HEK293 (cell line): ENCODE results near the gene C19orf33.

Experiments
- CTCF ChIP-seq: fragments of 450-650 bp; formaldehyde crosslinking; IDR thresholded peaks from 2 replicates; pipeline ENCODE4 v1.5.1; 2016; ENCODE audit warnings: missing biosample characterization, missing genetic modification characterization
- GLI2 ChIP-seq: fragments of 450-650 bp; formaldehyde crosslinking; IDR thresholded peaks from 2 replicates; pipeline ENCODE4; 2017; ENCODE audit warnings: missing biosample characterization, missing genetic modification characterization, low read depth, borderline replicate concordance
- HOXC10 ChIP-seq: sonication (generic); formaldehyde crosslinking; IDR thresholded peaks from 2 replicates; pipeline ENCODE4 v1.8.1; 2023; ENCODE audit warnings: mild to moderate bottlenecking, missing genetic modification reagents
- ZBTB49 ChIP-seq: fragments of 450-650 bp; formaldehyde crosslinking; IDR thresholded peaks from 2 replicates; pipeline ENCODE4 v1.5.1; 2016; ENCODE audit warnings: missing biosample characterization, missing genetic modification characterization, low read depth
- ZNF112 ChIP-seq: fragments of 450-650 bp; formaldehyde crosslinking; IDR thresholded peaks from 2 replicates; pipeline ENCODE4 v1.5.0; 2017; ENCODE audit warnings: missing biosample characterization, missing genetic modification characterization
- ZNF140 ChIP-seq: fragments of 450-650 bp; formaldehyde crosslinking; IDR thresholded peaks from 2 replicates; pipeline ENCODE4 v1.5.1; 2016; ENCODE audit warnings: missing biosample characterization, missing genetic modification characterization
- ZNF311 ChIP-seq: fragments of 450-650 bp; formaldehyde crosslinking; IDR thresholded peaks from 2 replicates; pipeline ENCODE4 v1.5.1; 2017; ENCODE audit warnings: missing biosample characterization, missing genetic modification characterization, borderline replicate concordance
- ZNF324 ChIP-seq: fragments of 450-650 bp; formaldehyde crosslinking; IDR thresholded peaks from 2 replicates; pipeline ENCODE4 v1.5.1; 2016; ENCODE audit warnings: missing biosample characterization, missing genetic modification characterization
- ZNF335 ChIP-seq: fragments of 450-650 bp; formaldehyde crosslinking; conservative IDR thresholded peaks from 2 replicates; pipeline ENCODE4 v1.5.1; 2016; ENCODE audit warnings: missing biosample characterization, missing genetic modification characterization
- TF ChIP-seq, protein P1 (sequence below): fragments of 450-650 bp; formaldehyde crosslinking; IDR thresholded peaks from 2 replicates; pipeline ENCODE4 v1.5.1; 2017; ENCODE audit warnings: missing biosample characterization, missing genetic modification characterization

GRCh38 chr19:38308926-38309614, 5.0 kb downstream of the C19orf33 start:
- no peak for TF ChIP-seq CTCF (tag by site-specific recombination)
- no peak for TF ChIP-seq ZNF112 (tag by site-specific recombination)
- no peak for TF ChIP-seq ZNF335
- TF ChIP-seq, protein P1, sequence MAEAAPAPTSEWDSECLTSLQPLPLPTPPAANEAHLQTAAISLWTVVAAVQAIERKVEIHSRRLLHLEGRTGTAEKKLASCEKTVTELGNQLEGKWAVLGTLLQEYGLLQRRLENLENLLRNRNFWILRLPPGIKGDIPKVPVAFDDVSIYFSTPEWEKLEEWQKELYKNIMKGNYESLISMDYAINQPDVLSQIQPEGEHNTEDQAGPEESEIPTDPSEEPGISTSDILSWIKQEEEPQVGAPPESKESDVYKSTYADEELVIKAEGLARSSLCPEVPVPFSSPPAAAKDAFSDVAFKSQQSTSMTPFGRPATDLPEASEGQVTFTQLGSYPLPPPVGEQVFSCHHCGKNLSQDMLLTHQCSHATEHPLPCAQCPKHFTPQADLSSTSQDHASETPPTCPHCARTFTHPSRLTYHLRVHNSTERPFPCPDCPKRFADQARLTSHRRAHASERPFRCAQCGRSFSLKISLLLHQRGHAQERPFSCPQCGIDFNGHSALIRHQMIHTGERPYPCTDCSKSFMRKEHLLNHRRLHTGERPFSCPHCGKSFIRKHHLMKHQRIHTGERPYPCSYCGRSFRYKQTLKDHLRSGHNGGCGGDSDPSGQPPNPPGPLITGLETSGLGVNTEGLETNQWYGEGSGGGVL (tag by site-specific recombination), result no peak
- TF ChIP-seq HOXC10 (CRISPR knock-in tag), result no peak
- no peak for TF ChIP-seq GLI2 (tag by site-specific recombination)
- no peak for TF ChIP-seq ZNF311 (tag by site-specific recombination)
- no peak for TF ChIP-seq ZNF324 (tag by site-specific recombination)
- no peak for TF ChIP-seq ZNF140
- no peak for TF ChIP-seq ZBTB49 (tag by site-specific recombination)
